CD14-positive monocyte (primary cell): ENCODE data around the gene MRPL14. TPM values are rescaled to one million over a fixed set of nuclear protein-coding genes. Genes with fewer than 3 reads are reported as not detected.
A peak's percentile ranks its signal among the peaks of the same experiment; 100 is the strongest.

Experiments used
- DNase-seq, 3 donors: peaks; one replicate each; pipeline ENCODE4 v3.0.0-alpha.2; 2011 to 2022
- H2AFZ ChIP-seq: 2 replicates; pipeline ENCODE4 v1.6.0; 2012; ENCODE audit warnings: mild to moderate bottlenecking, low read depth, low read length, inconsistent platforms; ENCODE audit not compliant: insufficient read depth, poor library complexity, severe bottlenecking
- H3K27ac ChIP-seq, 2 donors: 1 replicate in 1 of 2; 2 replicates in 1 of 2; pipeline ENCODE4 v1.5.1; 2012 to 2013; ENCODE audit warnings: low read length in 2 of 2, control low read depth in 1 of 2, inconsistent platforms in 1 of 2, low read depth in 1 of 2, mild to moderate bottlenecking in 1 of 2
- H3K27me3 ChIP-seq, 2 donors: one replicate each; pipeline versions ENCODE4 v1.6.0 to v1.6.1; 2011 to 2013; ENCODE audit warnings: low read length in 2 of 2; ENCODE audit not compliant: control insufficient read depth in 2 of 2, insufficient read depth in 2 of 2
- H3K36me3 ChIP-seq, 2 donors: replicated peaks in 1 of 2; 1 replicate in 1 of 2; 2 replicates in 1 of 2; pipeline versions ENCODE4 v1.5.1 to v1.6.1; 2012 to 2013; ENCODE audit warnings: low read length in 2 of 2, control low read depth in 1 of 2, inconsistent platforms in 1 of 2, mild to moderate bottlenecking in 1 of 2; ENCODE audit not compliant: insufficient read depth in 2 of 2, control insufficient read depth in 1 of 2
- H3K4me1 ChIP-seq, 2 donors: 1 replicate in 1 of 2; 2 replicates in 1 of 2; pipeline versions ENCODE4 v1.5.1 to v1.6.1; 2012 to 2013; ENCODE audit warnings: low read length in 2 of 2, control low read depth in 1 of 2, inconsistent platforms in 1 of 2, mild to moderate bottlenecking in 1 of 2, moderate library complexity in 1 of 2; ENCODE audit not compliant: insufficient read depth in 2 of 2, control insufficient read depth in 1 of 2
- H3K4me2 ChIP-seq: replicated peaks from 2 replicates; pipeline ENCODE3; 2012; ENCODE audit warnings: low read length, moderate library complexity, mild to moderate bottlenecking; ENCODE audit not compliant: poor library complexity, severe bottlenecking; ENCODE audit errors: extremely low read depth
- H3K4me3 ChIP-seq, 3 experiments: fragments of 200-600 bp in 1 of 3; sonication (generic) in 1 of 3; replicated peaks in 1 of 3; 1 replicate in 2 of 3; 2 replicates in 1 of 3; pipeline ENCODE4 v1.5.1; 2011 to 2013; ENCODE audit warnings: low read length in 3 of 3, mild to moderate bottlenecking in 3 of 3, control low read depth in 2 of 3, low read depth in 2 of 3, inconsistent platforms in 1 of 3, moderate library complexity in 1 of 3
- H3K79me2 ChIP-seq: 2 replicates; pipeline ENCODE4 v1.6.0; 2012; ENCODE audit warnings: mild to moderate bottlenecking, control low read depth, inconsistent platforms, low read length, moderate library complexity; ENCODE audit not compliant: insufficient read depth
- H3K9ac ChIP-seq: 2 replicates; pipeline ENCODE4 v1.6.0; 2017; ENCODE audit warnings: low read length, mild to moderate bottlenecking; ENCODE audit not compliant: insufficient read depth, poor library complexity, severe bottlenecking
- H3K9me3 ChIP-seq, 2 donors: replicated peaks in 1 of 2; 1 replicate in 1 of 2; 2 replicates in 1 of 2; pipeline versions ENCODE4 v1.5.1 to v1.6.1; 2012 to 2013; ENCODE audit warnings: low read length in 2 of 2, control low read depth in 1 of 2; ENCODE audit not compliant: control insufficient read depth in 1 of 2, insufficient read depth in 1 of 2
- H4K20me1 ChIP-seq: 2 replicates; pipeline ENCODE4 v1.6.0; 2012; ENCODE audit warnings: mild to moderate bottlenecking, low read length, control low read depth, moderate library complexity; ENCODE audit not compliant: insufficient read depth
- H3K27ac Mint-ChIP-seq, 7 donors: one replicate each; pipeline ENCODE4 v1.8.0; 2020; ENCODE audit warnings: mild to moderate bottlenecking in 7 of 7, mixed read lengths in 7 of 7, moderate library complexity in 6 of 7, inconsistent platforms in 2 of 7
- H3K27me3 Mint-ChIP-seq, 3 donors: one replicate each; pipeline ENCODE4 v1.8.0; 2021 to 2022; ENCODE audit warnings: low read depth in 3 of 3, mild to moderate bottlenecking in 3 of 3, mixed read lengths in 3 of 3, moderate library complexity in 3 of 3, inconsistent platforms in 1 of 3
- H3K36me3 Mint-ChIP-seq, 2 donors: one replicate each; pipeline ENCODE4 v1.8.0; 2020; ENCODE audit warnings: mixed read lengths in 2 of 2, inconsistent platforms in 1 of 2, mild to moderate bottlenecking in 1 of 2
- H3K4me1 Mint-ChIP-seq: one replicate; pipeline ENCODE4 v1.8.0; 2020; ENCODE audit warnings: mild to moderate bottlenecking, mixed read lengths
- H3K4me3 Mint-ChIP-seq, 2 donors: one replicate each; pipeline ENCODE4 v1.8.0; 2020; ENCODE audit warnings: mild to moderate bottlenecking in 2 of 2, mixed read lengths in 2 of 2, moderate library complexity in 1 of 2
- H3K9me3 Mint-ChIP-seq, 7 donors: one replicate each; pipeline ENCODE4 v1.8.0; 2020 to 2022; ENCODE audit warnings: mixed read lengths in 7 of 7, mild to moderate bottlenecking in 6 of 7, moderate library complexity in 6 of 7, inconsistent platforms in 2 of 7
- CTCF ChIP-seq: fragments of 200-600 bp; IDR thresholded peaks from one replicate; pipeline ENCODE4 v1.8.0; 2022; ENCODE audit warnings: antibody characterized with exemption, mild to moderate bottlenecking
- WGBS: methylation state at CpG from one replicate; pipeline ENCODE4 v1.1.5; 2013; ENCODE audit warnings: missing lambda C conversion rate; ENCODE audit not compliant: insufficient coverage; 5-methylcytosine and 5-hydroxymethylcytosine counted together
- intact Hi-C, 2 donors: fragments of 100-400 bp; cut with micrococcal nuclease; formaldehyde crosslinking; loops; one replicate each; pipeline versions ENCODE4 v1.15.0 to v1.15.1; 2023
- polyA plus RNA-seq, 3 donors: library from polyadenylated mRNA; depleted of rRNA in 1 of 3; unstranded in 2 of 3; stranded (reverse) in 1 of 3; fragments of 300-500 nt in 2 of 3; fragments of >200 nt in 1 of 3; fragmentation: Illumina TruSeq in 2 of 3; gene quantifications; 1 replicate in 2 of 3; 2 replicates in 1 of 3; pipeline ENCODE4 v1.2.3, GENCODE V29; 2012 to 2021

The MRPL14 gene
- polyA plus RNA-seq, 3 donors, result 18.5 to 91.5 (median 78.2) TPM

- Histone ChIP-seq H3K27me3 (peaks cover under 1 to 8% of the 10 kb centered on the region in 2 donors), H2AFZ (no peak overlapping the region), H3K79me2 (no peaks in the 10 kb centered on the region), H3K4me2 (no peak overlapping the region), H3K27ac (no peak overlapping the region), H3K4me1 (no peaks in the 10 kb centered on the region), H3K36me3 (no peaks in the 10 kb centered on the region), H4K20me1 (no peaks in the 10 kb centered on the region), H3K9me3 (no peaks in the 10 kb centered on the region), H3K9ac (no peak overlapping the region), H3K4me3 (no peak overlapping the region)
- Mint-ChIP-seq H3K27me3 (peaks cover 9 to 15% (median 9%) of the 10 kb centered on the region in 3 donors), H3K4me1 (peaks cover 1% of the 10 kb centered on the region), H3K27ac (peak overlapping the region in 1 of 7 donors; percentile 13), H3K4me3 (no peak overlapping the region), H3K36me3 (peaks cover 0 to 4% of the 10 kb centered on the region in 2 donors), H3K9me3 (peaks cover 0 to 5% (median 0%) of the 10 kb centered on the region in 7 donors)
- DNase-seq, result no peak
- intact Hi-C loops, result no loop called here
- 84% methylated on average over 5 of the region's 8 CpGs for WGBS
- no peak for TF ChIP-seq CTCF
Observed at GRCh38 chr6:44082872-44083321, 44.4 kb downstream of the MRPL14 start.

GRCh38 chr6:44081753-44082152, 45.5 kb downstream of the MRPL14 start:
- Histone ChIP-seq H3K4me1 (no peaks in the 10 kb centered on the region), H3K79me2 (no peaks in the 10 kb centered on the region), H3K4me3 (no peak overlapping the region), H2AFZ (no peak overlapping the region), H3K9me3 (no peaks in the 10 kb centered on the region), H3K27ac (no peak overlapping the region), H3K4me2 (no peak overlapping the region), H3K36me3 (no peaks in the 10 kb centered on the region), H3K27me3 (peaks cover 2 to 19% of the 10 kb centered on the region in 2 donors), H4K20me1 (no peaks in the 10 kb centered on the region), H3K9ac (no peak overlapping the region)
- Mint-ChIP-seq H3K4me3 (no peak overlapping the region), H3K4me1 (peaks cover 2% of the 10 kb centered on the region), H3K36me3 (peaks cover 0 to 6% of the 10 kb centered on the region in 2 donors), H3K9me3 (peaks cover 0 to 9% (median 0%) of the 10 kb centered on the region in 7 donors), H3K27me3 (peaks cover 17 to 26% (median 21%) of the 10 kb centered on the region in 3 donors), H3K27ac (peak overlapping the region in 2 of 7 donors; percentile 60 to 68)
- no CpG with 5 or more reads among the region's 6 CpGs for WGBS
- DNase-seq, result no peak
- intact Hi-C loops, result no loop called here
- no peak for TF ChIP-seq CTCF
